HuH-7 (cell line): ENCODE data around the gene CHST11.

Source experiments
- DNase-seq: peaks from one replicate; pipeline ENCODE4 v3.0.0; 2011; ENCODE audit warnings: low spot score

CHST11 gene

DNA sequence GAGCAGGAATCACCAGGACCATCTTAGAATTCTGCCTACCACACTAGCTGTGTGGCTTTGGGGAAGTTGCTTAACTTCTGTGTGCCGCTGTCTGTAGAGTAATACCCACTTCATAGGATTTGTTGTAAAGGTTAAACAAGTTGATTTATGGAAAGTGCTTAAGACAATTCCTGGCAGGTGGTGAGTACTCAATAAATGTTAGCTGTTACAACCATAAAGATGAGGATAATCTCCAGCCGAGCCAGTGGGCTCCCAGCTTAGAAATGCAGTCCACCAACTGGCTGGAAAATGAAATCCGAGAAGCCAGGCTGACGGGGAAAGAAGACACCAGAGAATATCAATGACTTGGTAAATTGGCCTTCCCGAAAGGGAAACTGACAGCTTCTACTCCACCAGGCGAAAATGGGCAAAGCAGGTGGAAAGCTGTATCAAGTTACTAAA is 173.5 kb downstream of the CHST11 start:
- DNase-seq: no peak

DNA sequence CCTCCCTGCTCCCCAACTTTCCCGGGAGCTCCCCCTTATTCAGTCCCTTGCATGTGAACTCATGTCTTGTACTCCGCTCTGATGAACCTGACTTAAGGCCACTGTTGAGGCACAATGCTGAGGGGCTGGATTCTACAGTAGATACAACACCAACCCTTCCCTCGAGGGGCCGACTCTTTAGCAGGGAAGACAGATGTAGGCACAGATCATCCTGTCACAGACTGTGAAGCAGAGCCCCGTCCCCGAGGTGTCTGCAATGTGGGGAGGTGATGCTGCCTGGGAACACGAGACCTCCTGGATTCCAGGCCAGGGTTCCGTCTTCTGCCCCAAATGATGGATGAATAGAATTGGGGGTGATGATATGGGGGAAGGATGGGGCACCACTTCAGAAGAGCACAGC is 175.1 kb downstream of the CHST11 start:
- DNase-seq: no peak

GRCh38 chr12:104632724-104633201 is 176.0 kb downstream of the CHST11 start:
- DNase-seq: no peak

- DNase-seq: no peak
Observed at GRCh38 chr12:104634044-104634443, 177.3 kb downstream of the CHST11 start.

DNA sequence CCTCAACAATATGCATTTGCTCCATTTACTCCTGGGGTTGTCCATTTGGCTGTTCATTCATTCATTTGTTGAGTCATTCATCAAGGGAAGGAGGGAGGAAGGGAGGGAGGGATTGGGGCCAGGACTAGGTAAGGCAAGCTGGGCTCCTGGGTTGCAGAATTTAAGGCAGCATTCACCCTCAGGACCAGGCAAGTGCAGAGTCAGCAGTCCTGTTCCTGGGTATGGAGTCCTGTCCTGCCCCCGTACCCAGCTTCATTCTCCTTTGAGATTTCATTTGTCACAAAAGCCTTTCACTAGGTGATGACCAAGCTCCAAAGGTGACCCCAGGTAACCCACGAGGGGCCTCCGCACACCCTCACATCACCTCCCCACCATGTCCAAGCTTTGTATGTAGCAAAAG is 178.1 kb downstream of the CHST11 start:
- no peak for DNase-seq

- DNase-seq: no peak
Observed at GRCh38 chr12:104635607-104636343, 179.0 kb downstream of the CHST11 start.

DNA sequence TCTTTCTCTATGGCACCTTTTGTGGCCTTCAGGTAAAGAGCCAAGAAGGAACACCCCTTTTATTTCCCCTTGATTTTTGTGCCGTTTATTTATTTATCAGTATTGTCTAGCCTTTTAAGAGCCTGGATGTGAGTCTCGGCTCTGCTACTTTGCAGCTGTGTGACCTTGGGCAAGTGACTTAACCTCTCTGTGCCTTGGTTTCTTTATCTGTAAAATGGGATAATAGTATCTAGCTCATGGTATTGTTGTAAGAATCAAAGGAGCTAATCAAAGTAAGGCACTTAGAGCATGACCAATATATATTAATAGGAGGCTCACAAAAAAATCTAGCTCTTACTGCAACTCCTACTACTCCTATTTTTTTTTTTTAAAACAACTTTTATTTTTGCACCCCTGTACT is 179.7 kb downstream of the CHST11 start:
- no peak for DNase-seq

GRCh38 chr12:104637604-104638003 is 180.9 kb downstream of the CHST11 start:
- DNase-seq: no peak

GRCh38 chr12:104638218-104638850 is 181.6 kb downstream of the CHST11 start:
- DNase-seq: no peak

DNA sequence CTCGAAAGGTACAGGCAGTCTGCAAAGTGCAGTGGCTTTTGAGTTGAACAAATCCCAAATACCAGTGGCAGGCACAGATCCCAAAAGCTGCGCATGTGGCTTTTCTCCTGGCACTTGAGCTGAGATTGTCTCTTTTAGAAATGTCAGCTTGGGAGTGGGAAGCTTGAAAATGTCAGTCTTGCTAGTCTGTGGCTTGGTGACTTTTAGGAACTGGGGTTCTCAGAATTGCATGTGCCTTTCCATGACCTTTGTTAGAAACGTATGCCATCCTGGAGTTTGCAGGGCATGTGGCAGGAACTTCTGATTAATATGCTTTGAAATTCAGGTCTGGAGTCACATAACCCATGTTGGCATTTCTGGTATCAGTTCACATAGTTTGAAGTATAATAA is 182.1 kb downstream of the CHST11 start:
- no peak for DNase-seq

DNA sequence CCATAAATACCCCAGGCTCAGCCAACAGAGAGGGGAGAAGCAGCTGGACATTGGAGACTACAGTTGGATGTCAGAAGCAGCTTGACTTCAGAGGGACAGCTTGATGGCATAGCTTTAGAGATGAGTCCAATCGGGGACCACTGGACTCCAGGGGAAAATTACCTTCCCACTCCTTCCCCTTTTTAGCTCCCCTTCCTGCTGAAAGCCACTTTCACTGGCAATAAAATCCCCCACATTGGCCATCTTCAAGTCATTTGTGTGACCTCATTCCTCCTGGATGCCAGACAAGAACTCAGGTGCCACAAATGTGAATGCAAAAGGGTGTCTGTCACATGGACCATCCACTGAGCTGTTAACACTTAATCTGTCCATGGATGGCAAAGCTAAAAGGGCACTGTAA is 184.2 kb downstream of the CHST11 start:
- no peak for DNase-seq

GRCh38 chr12:104641862-104642261 is 185.1 kb downstream of the CHST11 start:
- no peak for DNase-seq

GRCh38 chr12:104643093-104643818 is 186.5 kb downstream of the CHST11 start:
- no peak for DNase-seq

DNA sequence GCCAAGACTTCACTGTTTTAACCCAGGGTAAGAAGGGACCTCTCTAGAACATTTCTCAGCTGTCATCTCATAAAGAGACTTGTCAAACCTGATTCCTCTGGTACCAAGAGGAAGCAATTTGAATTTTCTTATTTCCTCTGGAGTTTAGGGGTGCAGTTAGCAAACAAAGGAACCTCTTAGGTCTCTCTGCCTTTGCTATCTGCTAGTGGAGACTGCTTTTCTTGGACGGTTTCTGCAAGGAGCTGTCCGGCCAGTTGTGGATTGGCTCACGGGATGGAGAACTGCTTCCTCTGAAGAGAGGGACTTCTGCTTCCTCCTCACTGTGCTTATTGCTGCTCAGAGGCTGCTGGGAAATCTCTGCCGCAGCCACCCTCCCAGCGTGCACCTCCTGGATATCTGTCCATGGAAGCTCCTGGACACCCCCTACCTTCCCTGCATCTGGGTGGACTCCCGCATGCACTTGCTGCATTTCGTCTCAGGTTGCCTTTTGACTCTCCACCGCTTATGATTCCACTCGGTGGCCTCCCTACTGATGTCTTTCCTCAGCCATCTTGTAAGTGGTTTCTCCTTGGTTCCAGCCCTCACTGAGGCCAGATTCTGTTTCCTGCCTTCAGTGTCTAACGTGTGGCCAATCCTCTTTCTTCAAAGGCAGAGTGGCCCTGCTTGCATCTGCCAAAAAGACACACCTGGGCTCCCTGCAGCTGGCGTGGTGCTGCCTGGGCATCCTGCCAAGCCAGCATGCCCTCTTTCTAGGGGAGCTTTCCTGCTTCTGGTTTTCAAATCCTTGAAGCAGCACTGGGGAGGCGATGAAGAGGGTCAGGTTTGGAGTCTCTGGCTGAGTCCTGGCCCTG is 187.3 kb downstream of the CHST11 start:
- DNase-seq: no peak

GRCh38 chr12:104648756-104649155 is 192.0 kb downstream of the CHST11 start:
- no peak for DNase-seq

DNA sequence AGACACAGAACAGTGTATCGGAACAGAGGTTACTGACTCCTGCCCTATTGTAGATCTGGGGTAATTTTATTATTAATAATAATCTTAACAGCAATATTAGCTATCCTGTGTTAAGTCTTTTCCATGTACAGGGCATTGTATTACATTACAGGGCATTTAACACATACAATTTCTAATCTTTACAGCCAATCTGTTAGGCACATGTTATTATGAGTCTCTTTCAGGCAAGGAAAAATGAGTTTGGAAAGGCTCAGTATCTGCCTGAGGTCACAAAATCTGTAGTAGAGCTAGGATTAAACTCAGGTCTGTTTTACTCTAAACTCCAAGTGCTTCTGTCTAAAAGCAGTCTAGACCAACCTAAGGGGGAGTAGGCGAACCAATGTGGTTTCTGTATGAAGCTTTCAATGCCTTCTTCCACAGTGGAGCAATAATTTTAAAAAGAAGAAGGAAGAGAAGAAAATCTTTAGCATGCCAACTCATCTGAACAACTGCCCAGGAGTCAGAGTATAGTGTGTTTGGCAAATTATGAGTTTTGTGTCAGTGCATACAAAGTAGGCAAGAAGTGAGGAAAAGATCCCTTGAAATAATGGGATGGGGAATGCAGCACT is 192.6 kb downstream of the CHST11 start:
- no peak for DNase-seq

DNA sequence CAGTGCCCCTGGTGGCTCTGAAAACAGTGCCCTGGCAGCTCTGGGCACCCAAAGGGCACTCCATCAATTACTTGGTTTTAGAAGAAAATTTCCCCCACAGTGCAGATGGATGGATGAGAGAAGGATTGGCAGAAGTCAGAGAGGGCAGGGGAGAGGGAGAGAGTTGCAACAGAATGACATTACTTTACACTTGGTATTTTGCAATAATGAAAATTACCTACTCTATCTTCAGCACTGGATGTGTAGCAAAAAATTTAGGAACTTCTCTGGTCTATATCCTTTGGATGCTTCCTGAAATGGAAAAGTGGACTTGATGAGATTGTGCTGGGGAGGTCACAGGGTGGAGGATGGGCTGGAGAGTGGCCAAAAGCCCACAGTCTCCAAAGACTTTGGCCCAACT is 193.2 kb downstream of the CHST11 start:
- no peak for DNase-seq

- no peak for DNase-seq
Observed at GRCh38 chr12:104650541-104650940, 193.8 kb downstream of the CHST11 start.

DNA sequence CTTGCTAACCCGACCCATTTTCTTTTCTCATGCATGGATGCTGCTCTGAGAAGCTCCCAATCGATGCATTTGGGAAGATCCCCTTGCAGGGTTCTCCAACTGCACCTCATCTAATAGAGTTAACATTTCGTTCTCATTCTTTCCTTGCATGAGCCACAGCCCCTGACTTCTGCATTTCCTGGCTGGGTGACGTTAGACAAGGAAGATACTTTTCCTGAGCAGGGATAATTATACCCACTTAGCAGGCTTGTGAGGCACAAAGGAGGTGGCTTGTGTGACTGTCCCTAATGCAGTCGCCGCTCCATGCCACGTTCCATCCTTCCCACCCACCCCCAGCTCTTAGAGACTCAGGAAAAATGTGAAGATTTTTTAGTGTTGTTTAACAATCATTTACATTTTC is 195.1 kb downstream of the CHST11 start:
- DNase-seq: no peak

DNA sequence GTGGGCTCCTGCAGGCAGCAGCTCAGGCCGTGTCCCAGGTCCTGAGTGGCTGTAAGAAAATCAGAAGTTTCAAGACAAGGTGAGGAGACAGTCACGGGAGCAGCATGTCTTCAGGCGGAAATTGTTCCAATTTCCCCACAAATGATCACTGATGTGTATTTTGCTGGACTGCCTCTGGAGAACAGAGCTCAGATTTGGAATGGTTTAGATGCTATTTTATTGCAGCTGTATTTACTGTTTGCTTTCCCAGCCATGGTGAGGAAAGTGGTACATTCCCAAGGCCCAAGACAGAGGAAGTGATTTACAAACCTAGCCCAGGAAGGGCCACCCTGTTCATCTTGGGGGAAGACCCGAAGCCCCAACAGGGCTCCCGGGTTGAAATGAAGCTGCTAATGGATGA is 195.6 kb downstream of the CHST11 start:
- no peak for DNase-seq

DNA sequence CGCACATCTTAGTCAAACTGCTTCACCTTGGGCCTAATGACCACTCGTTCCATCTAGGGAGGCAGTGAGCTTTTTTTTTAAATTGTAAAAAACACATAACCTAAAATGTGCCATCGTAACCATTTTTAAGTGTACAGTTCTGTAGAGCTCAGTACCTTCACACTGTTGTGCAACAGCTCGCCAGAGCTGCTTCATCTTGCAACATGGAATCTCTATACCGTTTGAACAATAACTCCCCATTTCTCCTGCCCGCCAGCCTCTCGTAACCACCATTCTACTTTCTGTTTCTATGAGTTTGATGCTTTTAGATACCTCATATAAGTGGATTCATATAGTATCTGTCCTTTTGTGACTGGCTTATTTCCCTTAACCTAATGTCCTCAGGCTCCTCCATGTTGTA is 196.2 kb downstream of the CHST11 start:
- no peak for DNase-seq
